MM.1S (cell line): ENCODE measurements around the gene CCDC187.

Source experiments
- EZH2phosphoT487 ChIP-seq: fragments of 300-600 bp; sonication (generic); IDR thresholded peaks from 2 replicates; pipeline ENCODE4 v1.6.1; 2018; ENCODE audit warnings: antibody characterized with exemption, low read length
- TF ChIP-seq, protein P1 (sequence below): fragments of 300-600 bp; sonication (generic); IDR thresholded peaks from 2 replicates; pipeline ENCODE4 v1.5.1; 2016; ENCODE audit warnings: antibody characterized with exemption, low read length, mixed read lengths

DNA sequence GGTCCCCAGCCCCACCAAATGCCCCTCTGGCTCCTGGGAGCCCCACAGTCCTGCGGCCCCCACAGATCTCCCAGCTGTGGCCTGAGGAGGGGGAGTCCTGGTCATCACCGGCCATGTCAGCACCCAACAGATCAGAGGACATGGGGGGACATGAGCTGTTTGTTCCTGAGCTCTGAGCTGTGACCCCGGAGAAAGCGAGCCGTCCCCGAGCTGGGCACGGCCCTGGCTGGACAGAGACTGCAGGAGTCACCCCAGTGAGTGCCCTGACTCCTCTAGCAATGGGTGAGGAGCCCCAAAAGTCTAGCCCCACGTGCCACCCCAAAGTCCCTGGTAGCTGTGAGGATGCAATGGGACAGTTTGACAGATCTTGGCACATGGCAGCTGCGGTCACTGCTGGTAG is 25.7 kb downstream of the CCDC187 start:
- TF ChIP-seq, protein P1, sequence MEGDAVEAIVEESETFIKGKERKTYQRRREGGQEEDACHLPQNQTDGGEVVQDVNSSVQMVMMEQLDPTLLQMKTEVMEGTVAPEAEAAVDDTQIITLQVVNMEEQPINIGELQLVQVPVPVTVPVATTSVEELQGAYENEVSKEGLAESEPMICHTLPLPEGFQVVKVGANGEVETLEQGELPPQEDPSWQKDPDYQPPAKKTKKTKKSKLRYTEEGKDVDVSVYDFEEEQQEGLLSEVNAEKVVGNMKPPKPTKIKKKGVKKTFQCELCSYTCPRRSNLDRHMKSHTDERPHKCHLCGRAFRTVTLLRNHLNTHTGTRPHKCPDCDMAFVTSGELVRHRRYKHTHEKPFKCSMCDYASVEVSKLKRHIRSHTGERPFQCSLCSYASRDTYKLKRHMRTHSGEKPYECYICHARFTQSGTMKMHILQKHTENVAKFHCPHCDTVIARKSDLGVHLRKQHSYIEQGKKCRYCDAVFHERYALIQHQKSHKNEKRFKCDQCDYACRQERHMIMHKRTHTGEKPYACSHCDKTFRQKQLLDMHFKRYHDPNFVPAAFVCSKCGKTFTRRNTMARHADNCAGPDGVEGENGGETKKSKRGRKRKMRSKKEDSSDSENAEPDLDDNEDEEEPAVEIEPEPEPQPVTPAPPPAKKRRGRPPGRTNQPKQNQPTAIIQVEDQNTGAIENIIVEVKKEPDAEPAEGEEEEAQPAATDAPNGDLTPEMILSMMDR, result no peak
- TF ChIP-seq EZH2phosphoT487, result no peak
